ENCODE results near the gene ADAMTS14.

ADAMTS14 gene

GRCh38 chr10:70797840-70798239, 125.5 kb downstream of the ADAMTS14 start:
- DNase-seq, result no peak

GRCh38 chr10:70799124-70799523, 126.8 kb downstream of the ADAMTS14 start:
- no peak for DNase-seq

- no peak for DNase-seq
Observed at GRCh38 chr10:70801854-70802253, 129.5 kb downstream of the ADAMTS14 start.

DNA sequence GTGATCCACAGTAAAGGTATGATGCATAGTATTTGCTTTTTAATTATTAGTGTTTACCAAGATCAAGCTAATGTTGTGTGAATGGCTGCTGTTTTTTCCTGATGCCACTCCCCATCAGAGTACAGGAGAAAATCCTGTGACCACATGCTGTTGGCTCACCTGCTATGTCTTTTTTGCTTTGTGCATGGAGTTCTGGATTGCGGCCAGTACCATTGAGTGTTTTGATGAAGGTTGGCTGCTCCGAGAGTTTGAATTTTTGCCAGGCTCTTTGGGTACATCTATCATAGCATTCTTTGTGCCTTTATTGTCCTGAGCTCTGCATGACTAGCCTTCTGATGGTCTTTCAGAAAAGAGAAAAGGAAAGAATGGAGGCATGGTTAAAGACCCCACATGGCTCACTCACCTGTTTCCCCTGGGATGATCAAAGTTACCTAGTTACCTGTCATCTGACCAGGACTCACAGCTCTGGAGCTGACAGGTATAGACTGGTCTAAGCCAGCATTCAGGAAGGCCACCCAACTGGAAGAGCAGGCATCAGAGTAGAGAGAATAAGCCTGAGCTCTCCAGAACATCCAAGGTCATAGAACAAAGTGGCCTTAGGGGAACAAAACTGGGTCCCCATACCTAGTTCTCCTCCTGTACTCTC, 131.6 kb downstream of the ADAMTS14 start:
- no peak for DNase-seq

GRCh38 chr10:70804421-70804808, 132.1 kb downstream of the ADAMTS14 start:
- DNase-seq, result no peak

GRCh38 chr10:70805619-70806215, 133.4 kb downstream of the ADAMTS14 start:
- DNase-seq, result no peak

DNA sequence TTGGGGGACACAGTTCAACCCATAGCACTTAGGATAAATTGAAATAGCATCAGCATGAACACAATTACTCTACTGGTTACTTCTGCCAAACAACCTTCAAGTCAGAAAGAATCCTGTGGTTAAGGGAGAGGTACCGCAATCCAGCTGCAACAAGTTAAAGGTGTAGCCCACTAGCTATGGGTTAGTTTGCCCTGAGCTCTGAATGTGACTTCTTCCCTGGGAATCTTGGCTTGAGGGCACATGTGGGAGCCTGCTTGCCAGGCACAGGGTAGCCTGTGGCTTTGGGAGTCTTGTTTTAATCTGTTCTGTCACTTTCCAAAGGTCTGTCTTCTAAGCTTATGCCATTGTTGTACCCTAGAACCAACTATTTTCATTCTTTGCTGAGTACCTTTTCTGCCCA, 134.5 kb downstream of the ADAMTS14 start:
- DNase-seq, result no peak

DNA sequence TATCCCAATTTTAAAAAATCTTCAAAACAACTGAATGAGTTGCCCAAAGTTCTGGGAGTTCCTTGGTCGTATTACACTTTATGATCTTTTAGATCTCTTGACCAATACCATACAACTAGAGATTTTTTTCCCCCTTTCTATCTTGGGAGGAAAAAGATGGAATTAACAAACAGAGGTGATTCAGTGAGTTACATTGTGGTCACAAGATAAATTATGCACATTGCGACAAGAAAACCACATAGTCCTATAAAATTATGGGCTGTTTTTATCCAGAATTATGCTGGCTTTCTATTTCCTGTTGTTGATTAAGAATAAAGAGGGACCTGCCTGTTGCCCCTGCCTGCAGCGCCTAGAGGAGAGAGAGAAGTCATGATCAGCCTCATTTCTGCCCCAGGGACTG, 135.2 kb downstream of the ADAMTS14 start:
- no peak for DNase-seq

DNA sequence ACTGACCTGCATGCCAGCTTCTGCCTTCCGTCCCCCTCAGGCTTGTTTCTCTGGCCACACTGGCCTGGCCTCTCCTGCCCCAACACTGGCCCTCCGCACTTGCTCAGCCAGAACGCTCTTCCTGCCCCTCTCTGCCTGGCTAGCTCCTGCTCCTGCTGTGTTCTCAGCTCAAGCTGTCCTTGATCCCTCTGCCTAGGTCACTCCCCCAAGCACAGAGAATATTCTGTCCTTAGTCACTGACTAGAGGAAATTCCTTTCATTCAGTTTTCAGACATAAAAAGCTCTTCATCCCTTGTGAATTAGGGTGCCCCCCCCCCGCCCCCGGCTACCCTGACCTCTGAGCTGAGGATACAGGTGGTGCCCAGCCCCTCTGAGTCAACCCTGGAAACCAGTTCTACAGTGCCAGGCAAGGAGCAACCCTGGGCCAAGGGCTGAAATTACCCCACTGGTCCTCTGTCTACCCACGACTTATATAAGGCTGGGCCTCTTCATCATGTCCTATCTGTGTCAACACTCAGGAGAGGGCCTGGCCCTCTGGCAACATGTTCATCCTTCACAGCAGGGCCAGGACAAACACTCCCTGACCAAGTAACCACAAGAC, 136.8 kb downstream of the ADAMTS14 start:
- DNase-seq, result no peak

DNA sequence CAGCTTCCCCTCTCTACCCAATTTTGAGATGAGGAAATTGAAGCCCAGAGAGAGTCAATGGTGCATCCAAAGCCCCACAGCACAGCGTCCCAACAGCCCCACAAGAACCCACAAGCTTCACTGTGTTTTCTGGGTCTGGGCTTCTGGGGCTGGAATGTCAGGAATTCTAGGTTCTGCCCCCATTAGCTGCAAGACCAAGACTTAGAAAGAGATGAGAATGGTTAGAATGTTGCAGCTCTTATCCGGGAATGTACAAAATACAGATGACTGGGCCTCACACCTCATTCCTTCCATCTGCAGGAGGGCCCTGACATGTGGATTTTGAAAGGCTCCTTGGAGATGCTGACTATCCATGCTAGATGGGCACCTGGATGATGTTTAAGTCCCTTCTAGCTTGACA, 137.4 kb downstream of the ADAMTS14 start:
- no peak for DNase-seq

DNA sequence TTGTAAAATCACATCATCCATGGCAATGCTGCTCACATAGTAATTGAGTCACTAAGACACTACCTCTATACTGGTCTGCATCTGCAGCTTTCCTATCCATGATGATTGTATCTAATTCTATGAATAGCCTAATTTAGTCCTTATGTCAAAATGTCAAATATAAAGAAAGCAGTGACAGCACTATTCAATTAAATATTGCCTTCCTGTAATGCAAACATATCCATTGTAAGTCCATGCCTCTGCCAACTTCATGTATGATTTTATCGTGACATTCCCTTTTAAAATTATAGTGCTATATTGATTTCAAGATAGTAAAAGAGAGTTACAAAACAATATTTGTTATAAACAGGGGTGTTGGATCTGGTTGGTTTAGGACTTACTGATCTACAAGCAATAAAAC, 138.7 kb downstream of the ADAMTS14 start:
- DNase-seq, result no peak

DNA sequence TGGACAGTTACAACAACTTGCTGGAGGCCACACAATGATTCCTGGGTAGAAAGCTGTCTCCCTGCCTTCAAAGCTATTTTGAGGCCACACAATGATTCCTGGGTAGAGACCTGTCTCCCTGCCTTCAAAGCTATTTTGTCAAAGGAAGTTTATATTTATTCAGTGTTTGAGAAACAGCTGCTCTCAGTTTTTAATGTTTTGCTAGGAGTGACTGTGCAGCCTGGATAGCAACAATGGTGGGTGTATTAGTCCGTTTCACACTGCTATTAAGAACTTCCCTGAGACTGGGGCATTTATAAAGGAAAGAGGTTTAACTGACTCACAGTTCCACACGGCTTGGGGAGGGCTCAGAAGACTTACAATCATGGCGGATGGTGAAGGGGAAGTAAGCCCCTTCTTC, 139.6 kb downstream of the ADAMTS14 start:
- DNase-seq, result no peak

Data from activated CD4-positive, alpha-beta T cell treated with anti-CD3 and anti-CD28 coated beads, Interleukin-2, Interleukin-6, amounts not matched to agents 100 ng/mL and 50 ng/mL, durations not matched to agents 16 hours and 8 hours (primary cell).